Mesendoderm (in vitro differentiated cells): ENCODE results near the gene DNER.
A peak's percentile ranks its signal among the peaks of the same experiment; 100 is the strongest.

ENCODE experiments used
- DNase-seq: peaks from one replicate; pipeline ENCODE4 v3.0.0; 2013
- H2AK5ac ChIP-seq: 2 replicates; pipeline ENCODE4 v1.6.1; 2013; ENCODE audit warnings: low read length, inconsistent platforms
- H2BK120ac ChIP-seq: 2 replicates; pipeline ENCODE4 v1.6.1; 2013; ENCODE audit warnings: low read depth, mild to moderate bottlenecking, low read length, moderate library complexity, mixed read lengths
- H2BK15ac ChIP-seq: replicated peaks from 2 replicates; pipeline ENCODE4 v1.6.1; 2013; ENCODE audit warnings: low read depth, mild to moderate bottlenecking, moderate library complexity
- H2BK5ac ChIP-seq: 2 replicates; pipeline ENCODE4 v1.6.1; 2013; ENCODE audit warnings: low read length, inconsistent platforms
- H3K18ac ChIP-seq: 2 replicates; pipeline ENCODE4 v1.6.1; 2013; ENCODE audit warnings: mild to moderate bottlenecking, low read length, mixed read lengths
- H3K23ac ChIP-seq: one replicate; pipeline ENCODE4 v1.6.1; 2013; ENCODE audit warnings: low read length
- H3K27ac ChIP-seq: 2 replicates; pipeline ENCODE4 v1.5.1; 2013; ENCODE audit warnings: low read depth, mild to moderate bottlenecking, inconsistent platforms, low read length, moderate library complexity
- H3K27me3 ChIP-seq: 2 replicates; pipeline ENCODE4 v1.6.1; 2013; ENCODE audit warnings: low read length, control low read depth, mild to moderate bottlenecking, inconsistent platforms; ENCODE audit not compliant: insufficient read depth, poor library complexity
- H3K36me3 ChIP-seq: 2 replicates; pipeline ENCODE4 v1.6.1; 2013; ENCODE audit warnings: low read length, inconsistent platforms; ENCODE audit not compliant: control insufficient read depth, insufficient read depth
- H3K4ac ChIP-seq: one replicate; pipeline ENCODE4 v1.6.1; 2013; ENCODE audit warnings: low read depth, mild to moderate bottlenecking, low read length, moderate library complexity
- H3K4me1 ChIP-seq: 2 replicates; pipeline ENCODE4 v1.6.1; 2013; ENCODE audit warnings: low read depth, low read length, inconsistent platforms; ENCODE audit not compliant: control insufficient read depth
- H3K4me2 ChIP-seq: 2 replicates; pipeline ENCODE4 v1.6.1; 2013; ENCODE audit warnings: low read length
- H3K4me3 ChIP-seq: 2 replicates; pipeline ENCODE4 v1.5.1; 2013; ENCODE audit warnings: mild to moderate bottlenecking, low read length
- H3K56ac ChIP-seq: one replicate; pipeline ENCODE4 v1.6.1; 2013; ENCODE audit warnings: low read length
- H3K79me1 ChIP-seq: 2 replicates; pipeline ENCODE4 v1.6.1; 2013; ENCODE audit warnings: low read length, inconsistent platforms
- H3K79me2 ChIP-seq: 2 replicates; pipeline ENCODE4 v1.6.1; 2013; ENCODE audit warnings: mild to moderate bottlenecking, low read length; ENCODE audit not compliant: control insufficient read depth, insufficient read depth
- H3K9ac ChIP-seq: 2 replicates; pipeline ENCODE4 v1.6.1; 2013; ENCODE audit warnings: low read length, inconsistent platforms
- H4K5ac ChIP-seq: one replicate; pipeline ENCODE4 v1.6.1; 2013; ENCODE audit warnings: low read length
- H4K8ac ChIP-seq: one replicate; pipeline ENCODE4 v1.6.1; 2013; ENCODE audit warnings: low read depth, mild to moderate bottlenecking, control low read depth, low read length, moderate library complexity
- WGBS: extraction: QIAGEN DNeasy Blood & Tissue Kit; methylation state at CpG from one replicate; pipeline ENCODE4 v1.1.7; 2013; ENCODE audit warnings: low lambda C conversion rate, missing lambda C conversion rate; ENCODE audit not compliant: insufficient coverage; ENCODE audit errors: extremely low coverage; 5-methylcytosine and 5-hydroxymethylcytosine counted together

DNER gene

GRCh38 chr2:229713371-229714079, 830 bp downstream of the DNER start:
- Histone ChIP-seq H3K4me3 (no peak overlapping the region), H3K9ac (peak overlapping the region; percentile 39), H3K4me1 (no peaks in the 10 kb centered on the region), H3K79me2 (no peaks in the 10 kb centered on the region), H2BK120ac (no peak overlapping the region), H3K36me3 (no peaks in the 10 kb centered on the region), H3K18ac (no peak overlapping the region), H3K4ac (no peak overlapping the region), H3K27ac (no peak overlapping the region), H2BK5ac (no peak overlapping the region), H3K79me1 (no peaks in the 10 kb centered on the region), H3K27me3 (peaks cover 6% of the 10 kb centered on the region), H3K56ac (peak overlapping the region; percentile 40), H4K5ac (no peak overlapping the region), H3K4me2 (peak overlapping the region; percentile 87), H3K23ac (no peak overlapping the region), H4K8ac (no peak overlapping the region), H2BK15ac (no peak overlapping the region), H2AK5ac (no peak overlapping the region)
- DNase-seq = peak; percentile 51
- no CpG with 5 or more reads among the region's 61 CpGs for WGBS

GRCh38 chr2:229712136-229712535, 2.2 kb downstream of the DNER start:
- WGBS = no CpG with 5 or more reads among the region's 3 CpGs
- H3K79me1 ChIP-seq = no peaks in the 10 kb centered on the region
- H3K23ac ChIP-seq = no peak overlapping the region
- no peak overlapping the region for H3K4ac ChIP-seq
- no peaks in the 10 kb centered on the region for H3K4me1 ChIP-seq
- no peak for DNase-seq
- H3K18ac ChIP-seq = no peak overlapping the region
- no peak overlapping the region for H3K9ac ChIP-seq
- H2BK5ac ChIP-seq = no peak overlapping the region
- H3K4me3 ChIP-seq = no peak overlapping the region
- H3K4me2 ChIP-seq = no peak overlapping the region
- H3K79me2 ChIP-seq = no peaks in the 10 kb centered on the region
- no peak overlapping the region for H4K8ac ChIP-seq
- H2AK5ac ChIP-seq = no peak overlapping the region
- no peak overlapping the region for H2BK15ac ChIP-seq
- H3K36me3 ChIP-seq = no peaks in the 10 kb centered on the region
- H4K5ac ChIP-seq = no peak overlapping the region
- H3K56ac ChIP-seq = no peak overlapping the region
- H3K27ac ChIP-seq = no peak overlapping the region
- H3K27me3 ChIP-seq = peaks cover 6% of the 10 kb centered on the region
- H2BK120ac ChIP-seq = no peak overlapping the region

- H3K36me3 ChIP-seq = no peaks in the 10 kb centered on the region
- H3K79me2 ChIP-seq = no peaks in the 10 kb centered on the region
- no CpG with 5 or more reads among the region's 2 CpGs for WGBS
- H2BK120ac ChIP-seq = no peak overlapping the region
- H3K9ac ChIP-seq = no peak overlapping the region
- H3K4me2 ChIP-seq = no peak overlapping the region
- no peak overlapping the region for H2BK5ac ChIP-seq
- no peak overlapping the region for H3K23ac ChIP-seq
- peaks cover 6% of the 10 kb centered on the region for H3K27me3 ChIP-seq
- H3K4me3 ChIP-seq = no peak overlapping the region
- no peaks in the 10 kb centered on the region for H3K79me1 ChIP-seq
- no peak for DNase-seq
- H3K4me1 ChIP-seq = no peaks in the 10 kb centered on the region
- no peak overlapping the region for H3K18ac ChIP-seq
- H2AK5ac ChIP-seq = no peak overlapping the region
- no peak overlapping the region for H3K27ac ChIP-seq
- no peak overlapping the region for H3K56ac ChIP-seq
- no peak overlapping the region for H2BK15ac ChIP-seq
- no peak overlapping the region for H4K8ac ChIP-seq
- H4K5ac ChIP-seq = no peak overlapping the region
- H3K4ac ChIP-seq = no peak overlapping the region
These were observed 6.0 kb downstream of the DNER start for GRCh38 chr2:229708335-229708734.

- Histone ChIP-seq H3K9ac (no peak overlapping the region), H3K79me1 (no peaks in the 10 kb centered on the region), H2BK5ac (no peak overlapping the region), H2AK5ac (no peak overlapping the region), H3K4me2 (no peak overlapping the region), H3K4me1 (no peaks in the 10 kb centered on the region), H3K79me2 (no peaks in the 10 kb centered on the region), H3K56ac (no peak overlapping the region), H3K4ac (no peak overlapping the region), H2BK120ac (no peak overlapping the region), H3K18ac (no peak overlapping the region), H2BK15ac (no peak overlapping the region), H3K36me3 (no peaks in the 10 kb centered on the region), H3K27me3 (no peaks in the 10 kb centered on the region), H4K5ac (no peak overlapping the region), H4K8ac (no peak overlapping the region), H3K23ac (no peak overlapping the region), H3K27ac (no peak overlapping the region), H3K4me3 (no peak overlapping the region)
- no CpG with 5 or more reads among the region's 5 CpGs for WGBS
- DNase-seq = no peak
These were observed 10.3 kb downstream of the DNER start for GRCh38 chr2:229703909-229704630.

- WGBS = no CpG with 5 or more reads among the region's 6 CpGs
- no peak overlapping the region for H3K4me2 ChIP-seq
These were observed 12.6 kb downstream of the DNER start for GRCh38 chr2:229701716-229702115.

More at GRCh38 chr2:229701716-229702115, 12.6 kb downstream of the DNER start:
- H4K5ac ChIP-seq = no peak overlapping the region
- no peaks in the 10 kb centered on the region for H3K27me3 ChIP-seq
- H3K18ac ChIP-seq = no peak overlapping the region
- H3K4ac ChIP-seq = no peak overlapping the region
- H3K9ac ChIP-seq = no peak overlapping the region
- no peak overlapping the region for H3K4me3 ChIP-seq
- H3K79me1 ChIP-seq = no peaks in the 10 kb centered on the region
- H3K4me1 ChIP-seq = no peaks in the 10 kb centered on the region
- no peak overlapping the region for H2BK15ac ChIP-seq
- no peak overlapping the region for H3K27ac ChIP-seq
- no peak overlapping the region for H2BK120ac ChIP-seq
- H2BK5ac ChIP-seq = no peak overlapping the region
- H4K8ac ChIP-seq = no peak overlapping the region
- no peak overlapping the region for H2AK5ac ChIP-seq
- no peak for DNase-seq
- no peak overlapping the region for H3K56ac ChIP-seq
- H3K36me3 ChIP-seq = no peaks in the 10 kb centered on the region
- H3K79me2 ChIP-seq = no peaks in the 10 kb centered on the region
- no peak overlapping the region for H3K23ac ChIP-seq
